Stimulated activated CD4-positive, alpha-beta T cell treated with anti-CD3 and anti-CD28 coated beads, Interleukin-1b, Interleukin-23, amount 100 ng/mL, for 1 hour (primary cell): Measurements from ENCODE around the gene DNAJB14.

Source experiments
- DNase-seq, 2 donors: peaks; one replicate each; pipeline ENCODE4 v3.0.0-alpha.2; 2020; ENCODE audit warnings: low read depth in 2 of 2

Gene DNAJB14

DNA sequence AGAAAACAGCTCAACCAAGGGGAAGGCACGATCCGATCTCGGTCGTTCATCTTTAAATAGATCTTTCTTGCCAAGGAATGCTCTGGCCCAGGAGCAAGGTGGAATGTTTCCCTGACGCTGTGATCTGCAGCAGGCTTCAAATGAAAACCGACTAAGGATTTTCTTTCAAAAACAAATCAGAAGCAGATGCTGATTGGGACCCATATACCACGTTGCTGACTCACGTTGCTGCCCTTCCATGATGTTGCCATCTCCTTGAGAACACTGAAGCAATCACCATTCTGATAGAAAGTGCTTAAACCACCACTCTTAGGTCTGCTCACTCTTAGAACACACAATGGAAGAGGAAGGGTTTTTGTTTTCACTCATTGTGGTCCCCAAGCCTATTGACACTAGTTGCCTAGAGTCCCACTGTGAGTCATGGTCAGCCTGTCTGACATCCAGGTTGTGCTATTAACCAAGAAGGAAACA, 78.3 kb downstream of the DNAJB14 start:
- DNase-seq, result no peak

DNA sequence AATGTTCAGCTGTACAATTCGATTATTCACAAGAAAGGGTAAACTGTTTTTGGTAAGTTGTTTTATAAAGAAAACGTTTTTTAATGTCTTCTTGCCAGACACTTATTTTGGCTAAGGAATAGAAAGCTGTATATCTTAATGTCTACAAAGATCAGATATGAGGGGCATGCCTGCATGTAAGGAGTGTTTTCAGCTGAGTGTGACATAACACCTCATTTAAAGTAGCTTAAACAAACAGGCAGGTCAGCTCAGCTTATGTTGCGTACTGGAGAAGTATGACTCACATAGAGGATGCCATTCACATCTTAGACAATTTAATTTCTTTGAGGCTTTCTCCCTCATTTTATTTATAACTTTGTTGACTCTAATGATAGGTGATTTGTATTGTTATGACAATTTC, 82.6 kb downstream of the DNAJB14 start:
- no peak for DNase-seq

DNA sequence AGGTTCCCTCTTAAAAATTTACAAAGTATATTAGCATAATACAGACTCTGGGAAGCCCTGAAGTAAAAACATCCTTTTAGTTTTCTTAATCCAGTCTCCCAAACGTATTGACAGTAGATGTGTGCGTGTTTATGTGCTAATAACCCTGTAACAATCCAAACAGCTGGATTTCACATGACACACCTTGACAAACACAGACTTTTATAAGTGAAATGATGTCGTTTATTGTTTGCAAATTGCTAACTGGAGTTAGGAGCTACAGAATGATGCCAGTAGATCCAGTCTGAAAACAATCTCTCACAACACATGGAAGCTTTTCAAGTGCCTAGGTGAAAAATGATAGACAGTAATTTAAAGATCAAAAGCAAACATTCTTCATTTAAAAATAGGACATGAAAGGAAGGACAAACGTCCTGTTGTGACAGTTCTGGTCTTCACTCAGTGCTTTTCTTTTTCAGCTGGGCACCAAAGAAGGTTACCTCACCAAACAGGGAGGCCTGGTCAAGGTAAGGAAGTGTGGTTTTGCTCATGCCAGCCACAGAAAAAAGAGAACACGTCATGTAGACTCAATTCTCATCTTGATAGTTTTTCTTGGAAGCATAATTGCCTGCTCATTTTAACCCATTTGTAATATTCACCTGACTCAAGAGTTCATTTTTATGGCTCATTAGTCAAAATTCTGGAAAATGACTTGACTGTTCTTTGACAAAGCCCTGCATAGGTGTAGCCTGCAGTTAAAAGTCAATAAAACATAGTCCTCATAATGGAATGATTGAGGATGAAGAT, 85.1 kb downstream of the DNAJB14 start:
- DNase-seq, result no peak

DNA sequence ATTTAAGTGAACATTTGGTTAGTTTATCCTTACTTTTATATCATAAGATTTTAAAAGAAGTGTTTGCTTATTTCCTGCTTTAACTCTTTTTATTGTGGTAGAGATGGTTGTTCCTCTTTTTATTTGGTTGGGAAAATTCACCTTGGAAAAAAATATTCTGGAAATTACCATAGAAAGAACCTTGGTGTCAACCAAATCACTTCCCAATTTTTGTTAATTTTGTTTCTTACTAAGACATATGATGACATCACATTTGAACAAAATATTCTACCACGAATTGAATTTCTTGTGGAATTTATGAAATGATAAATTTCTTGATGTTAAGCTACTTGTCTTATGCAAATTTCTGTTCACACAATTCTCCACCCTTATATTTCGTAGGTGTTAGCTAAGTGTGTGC, 85.9 kb downstream of the DNAJB14 start:
- no peak for DNase-seq

DNA sequence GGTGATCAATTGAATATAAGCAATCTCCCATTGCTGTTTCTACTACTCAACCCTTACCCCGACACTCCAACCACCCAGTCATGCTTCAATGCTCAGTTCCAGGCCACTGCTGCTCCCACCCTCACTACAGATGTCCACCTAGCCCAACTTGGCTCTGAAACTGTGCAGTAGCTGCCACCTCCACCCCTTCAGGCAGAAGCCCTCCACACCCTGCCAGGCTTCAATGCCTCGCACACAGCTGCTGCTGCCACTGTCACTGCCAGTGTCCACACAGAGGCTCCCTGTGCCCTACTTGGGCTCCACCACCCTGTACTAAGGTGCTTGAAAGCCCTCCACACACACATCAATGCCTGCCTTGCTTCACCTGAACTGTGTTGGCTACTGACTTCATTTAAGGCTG, 86.8 kb downstream of the DNAJB14 start:
- no peak for DNase-seq

DNA sequence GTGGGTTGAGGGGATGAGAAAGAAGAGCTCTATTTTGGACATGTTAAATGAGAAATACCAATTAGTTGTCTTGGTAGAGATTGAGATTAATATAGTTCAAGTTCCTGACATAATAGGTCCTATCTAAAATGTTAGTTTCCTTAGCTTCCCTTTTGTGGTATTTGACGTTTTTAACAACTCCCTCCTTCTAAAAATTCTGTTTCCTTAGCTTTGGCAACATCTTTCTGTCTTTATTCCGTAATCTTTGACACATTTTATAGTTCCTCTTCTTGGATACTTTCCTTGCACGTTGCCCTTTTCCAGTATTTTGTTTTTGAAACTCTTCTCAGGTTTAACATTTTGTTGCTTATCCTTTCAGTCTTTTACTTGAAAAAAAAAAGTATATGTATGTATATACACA, 89.1 kb downstream of the DNAJB14 start:
- no peak for DNase-seq

DNA sequence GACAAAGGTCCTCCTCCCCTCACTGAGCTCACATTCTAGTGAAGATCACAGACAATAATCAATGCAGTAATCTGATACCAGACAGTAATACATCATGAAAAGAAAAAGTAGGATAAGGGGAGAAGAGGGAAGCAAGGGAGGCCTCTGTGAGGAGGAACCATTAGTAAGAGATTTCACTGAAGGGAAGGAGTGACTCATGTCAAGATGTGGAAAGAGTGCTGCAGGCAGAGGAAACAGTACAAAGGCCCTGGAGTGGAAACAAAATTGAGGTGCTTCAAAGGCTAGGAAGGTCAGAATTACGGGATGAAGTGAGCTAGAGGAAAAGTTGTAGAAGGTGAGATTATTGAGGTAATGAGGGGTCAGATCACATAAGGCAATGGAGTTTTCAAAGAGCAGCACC, 90.3 kb downstream of the DNAJB14 start:
- no peak for DNase-seq

DNA sequence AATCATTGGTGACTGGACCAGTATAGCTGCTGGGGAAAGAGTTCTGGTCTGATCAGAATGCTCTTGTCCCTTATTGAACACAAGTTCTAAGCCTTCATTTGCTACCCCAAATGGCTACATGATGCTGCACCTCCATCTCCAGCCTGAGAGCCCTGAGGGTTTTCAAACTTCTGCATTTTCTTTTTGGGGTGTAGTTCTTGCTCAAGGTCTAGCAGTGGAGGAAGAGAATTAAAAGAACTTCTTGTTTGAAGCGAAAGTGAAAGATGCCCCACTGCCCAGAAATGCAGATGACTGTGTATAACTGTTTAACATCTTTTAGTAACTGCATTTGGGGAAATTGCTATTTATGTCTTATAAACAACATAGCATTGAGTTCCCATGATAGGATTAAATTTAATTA, 90.7 kb downstream of the DNAJB14 start:
- no peak for DNase-seq

DNA sequence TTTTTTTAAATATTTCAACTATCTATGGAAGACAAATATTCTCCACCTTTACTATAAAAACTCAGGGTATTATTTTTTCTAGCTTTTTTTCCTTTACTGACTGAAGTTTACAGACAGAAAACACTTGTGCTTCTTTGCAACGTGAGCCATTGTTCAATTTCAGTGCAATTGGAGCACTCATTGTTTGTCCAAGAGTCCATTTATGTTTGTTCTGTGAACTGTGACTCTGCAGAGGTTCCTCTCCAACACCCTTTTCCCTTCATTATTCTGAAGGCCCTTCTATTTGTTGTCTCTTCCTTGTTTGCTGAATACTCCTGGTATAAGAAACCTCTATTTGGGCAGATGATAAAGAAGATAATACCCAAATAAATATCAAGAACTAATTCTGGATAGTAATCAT, 92.4 kb downstream of the DNAJB14 start:
- no peak for DNase-seq

DNA sequence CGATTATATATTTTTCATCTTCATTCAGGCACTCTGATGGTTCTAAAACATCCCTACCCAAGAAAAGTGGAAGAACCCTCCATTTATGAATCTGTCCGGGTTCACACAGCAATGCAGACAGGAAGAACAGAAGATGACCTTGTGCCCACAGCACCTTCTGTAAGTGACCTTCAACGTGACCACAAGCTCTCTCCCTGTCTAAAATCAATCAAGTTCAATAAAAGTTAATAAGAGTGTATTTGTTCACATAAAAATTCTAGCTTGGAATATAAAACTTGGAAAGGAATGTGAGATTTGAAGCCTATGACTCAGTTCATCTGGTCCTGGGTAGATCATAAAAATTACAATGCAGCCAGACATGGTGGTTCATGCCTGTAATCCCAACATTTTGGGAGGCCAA, 93.2 kb downstream of the DNAJB14 start:
- no peak for DNase-seq

DNA sequence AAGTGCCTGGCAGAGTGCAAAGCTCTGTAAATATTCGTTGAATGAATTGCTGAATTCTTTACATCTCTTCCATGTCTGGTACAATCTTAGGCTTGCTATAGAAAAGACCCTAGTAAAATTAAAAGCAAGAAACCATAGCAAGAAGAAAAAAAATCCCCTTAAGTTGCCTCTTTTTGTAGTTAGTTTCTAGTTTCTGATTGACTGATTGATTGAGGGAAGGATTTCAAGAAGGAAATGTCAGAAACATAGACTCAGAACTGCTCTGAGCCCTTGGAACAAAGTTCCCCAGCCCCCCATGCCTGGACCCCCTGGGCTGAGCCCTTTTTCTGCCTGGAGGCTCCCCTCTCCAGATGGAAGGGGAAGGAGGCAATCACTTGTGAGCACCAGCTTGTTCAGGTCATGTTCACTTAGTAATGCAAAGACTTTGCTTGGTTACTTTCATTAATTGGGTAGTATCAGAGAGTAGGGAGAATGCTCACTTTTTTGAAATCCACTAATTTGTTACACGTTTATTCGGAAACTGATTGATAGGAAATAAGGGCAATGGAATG, 94.1 kb downstream of the DNAJB14 start:
- DNase-seq, result no peak

DNA sequence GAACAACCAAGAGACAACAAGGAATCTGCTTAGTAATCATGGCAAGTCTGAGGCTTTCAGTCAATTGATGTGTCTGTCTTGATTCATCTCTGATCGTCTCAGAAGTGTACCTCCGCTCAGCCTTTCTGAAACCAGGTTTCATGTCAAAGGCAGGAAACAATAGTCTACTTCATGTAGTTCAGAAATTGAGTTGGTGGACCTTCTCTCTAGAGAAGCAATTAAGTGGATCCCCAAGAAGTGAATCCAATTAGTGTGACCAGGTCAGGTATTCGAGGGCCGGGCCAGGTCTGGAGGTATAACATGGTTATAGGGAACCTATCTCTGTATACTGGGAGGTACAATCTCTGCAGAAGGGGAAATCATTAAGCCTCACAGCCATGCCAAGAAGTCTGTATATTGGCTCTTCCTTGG, 97.8 kb downstream of the DNAJB14 start:
- no peak for DNase-seq

DNA sequence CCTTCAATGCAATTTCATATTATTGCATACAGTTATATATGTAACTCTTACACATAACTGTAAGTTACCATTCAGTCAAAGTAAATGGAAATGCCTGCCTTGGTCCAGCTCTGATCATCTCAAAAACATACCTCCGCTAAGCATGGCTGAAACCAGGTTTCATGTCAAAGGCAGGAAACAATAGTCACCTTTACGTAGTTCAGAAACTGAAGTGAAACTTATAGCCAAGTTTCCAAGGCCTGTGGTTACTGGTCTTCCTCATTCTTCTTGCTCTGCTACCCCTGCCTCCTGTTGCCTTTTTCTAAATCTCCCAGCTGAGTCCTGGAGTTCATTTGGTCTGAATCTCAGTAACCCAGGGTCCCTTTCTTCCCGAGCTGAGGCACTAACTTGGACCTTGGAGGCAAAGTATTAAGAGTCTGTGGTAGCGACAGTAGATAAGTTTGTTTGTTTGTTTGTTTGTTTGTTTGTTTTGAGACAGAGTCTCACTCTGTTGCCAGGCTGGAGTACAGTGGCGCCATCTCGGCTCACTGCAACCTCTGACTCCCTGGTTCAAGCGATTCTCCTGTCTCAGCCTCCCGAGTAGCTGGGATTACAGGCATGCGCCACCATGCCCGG, 98.9 kb downstream of the DNAJB14 start:
- no peak for DNase-seq

DNA sequence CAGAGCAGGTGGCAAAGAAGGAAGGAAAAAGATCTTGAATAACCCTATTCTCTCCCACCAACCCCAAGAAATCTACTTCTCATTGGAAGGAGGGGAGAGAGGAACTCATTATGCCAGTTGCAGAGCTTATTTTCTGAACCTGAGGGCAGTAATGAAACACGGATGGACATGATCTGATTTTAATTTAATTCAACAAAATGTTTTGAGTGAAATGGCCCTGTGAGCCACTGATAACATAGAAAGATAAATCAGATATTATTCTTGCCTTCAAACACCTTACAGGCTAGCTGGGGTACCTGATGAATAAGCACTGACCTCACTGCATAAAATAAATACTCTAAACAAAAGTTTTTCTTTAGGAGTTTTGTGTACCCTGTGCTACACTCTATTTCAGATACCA, 99.5 kb downstream of the DNAJB14 start:
- DNase-seq, result no peak
